K562 (cell line): ENCODE measurements around the gene CADPS2. TPM values are rescaled to one million over a fixed set of nuclear protein-coding genes. Genes with fewer than 3 reads are reported as not detected.

Experiments used
- ATAC-seq: fragments of 200-7000 bp; cut with Tn5 transposase; 3 replicates; pipeline ENCODE4 v1.9.1; 2020; ENCODE audit warnings: moderate library complexity
- BruUV-seq: library from RNA; stranded (reverse); fragments of 400-500 nt; replicated peaks from 2 replicates; lab custom pipeline; 2021; lab: Mats Ljungman, UMichigan
- CTCF ChIA-PET: fragments of 300-600 bp; formaldehyde crosslinking; extraction: SDS; loops from one replicate; lab custom pipeline; 2021; ENCODE audit warnings: low intra/inter-chr PET ratio; lab: Yijun Ruan, JAX
- POLR2A ChIA-PET: fragments of 300-600, 350-650 bp; sonication (Branson Sonifier 250); formaldehyde crosslinking; extraction: SDS; loops from one replicate; lab custom pipeline; 2021; ENCODE audit warnings: antibody characterized with exemption, inconsistent platforms; lab: Yijun Ruan, JAX
- DNase-seq, 4 experiments: peaks; one replicate each; pipeline versions ENCODE4 v3.0.0 to v3.0.0-alpha.2; 2011 to 2018; ENCODE audit warnings: low spot score in 3 of 4, mixed read lengths in 3 of 4; ENCODE audit errors: extremely low read depth in 1 of 4
- FAIRE-seq: peaks from 2 replicates; lab custom pipeline; 2011; peaks lifted over from hg19 to GRCh38; lab: Jason Lieb, UNC
- H2AFZ ChIP-seq: 2 replicates; pipeline ENCODE4 v1.6.0; 2011; ENCODE audit warnings: low read depth, low read length, control low read depth, inconsistent platforms
- H3K27ac ChIP-seq: fragments of 200-600 bp; 3 replicates; pipeline ENCODE4 v1.8.0; 2011; ENCODE audit warnings: low read depth, mild to moderate bottlenecking, control low read depth, inconsistent platforms, low read length, moderate library complexity, mixed read lengths; ENCODE audit errors: extremely low read depth
- H3K27me3 ChIP-seq, 2 experiments: fragments of 300-600 bp in 1 of 2; 2 replicates in 1 of 2; 3 replicates in 1 of 2; pipeline versions ENCODE4 v1.6.0 to v1.8.0; 2011; ENCODE audit warnings: inconsistent platforms in 2 of 2, low read length in 2 of 2, mild to moderate bottlenecking in 1 of 2, mixed read lengths in 1 of 2, moderate library complexity in 1 of 2; ENCODE audit not compliant: control insufficient read depth in 2 of 2, insufficient read depth in 2 of 2
- H3K36me3 ChIP-seq: fragments of 300-600 bp; 3 replicates; pipeline ENCODE4 v1.8.0; 2011; ENCODE audit warnings: mild to moderate bottlenecking, low read length, inconsistent platforms; ENCODE audit not compliant: control insufficient read depth, insufficient read depth
- H3K4me1 ChIP-seq, 2 experiments: fragments of 200-600 bp in 1 of 2; replicated peaks in 1 of 2; 2 replicates in 1 of 2; 3 replicates in 1 of 2; pipeline versions ENCODE4 v1.5.1 to v1.8.0; 2011; ENCODE audit warnings: inconsistent platforms in 2 of 2, low read length in 2 of 2, mild to moderate bottlenecking in 1 of 2, mixed read lengths in 1 of 2, moderate library complexity in 1 of 2; ENCODE audit not compliant: control insufficient read depth in 2 of 2, insufficient read depth in 2 of 2
- H3K4me2 ChIP-seq: 2 replicates; pipeline ENCODE4 v1.6.1; 2011; ENCODE audit warnings: low read length, control low read depth, inconsistent platforms, mixed read lengths; ENCODE audit not compliant: insufficient read depth
- H3K4me3 ChIP-seq: fragments of 200-600 bp; sonication (generic), shearing (Covaris generic); 2 replicates; pipeline ENCODE4 v1.5.1; 2016; ENCODE audit warnings: control low read depth, inconsistent platforms
- H3K79me2 ChIP-seq: fragments of 200-600 bp; 3 replicates; pipeline ENCODE4 v1.8.0; 2011; ENCODE audit warnings: low read length, inconsistent platforms; ENCODE audit not compliant: control insufficient read depth, insufficient read depth
- H3K9ac ChIP-seq, 2 experiments: 2 replicates each; pipeline versions ENCODE4 v1.6.0 to v1.6.1; 2011; ENCODE audit warnings: low read depth in 2 of 2, low read length in 2 of 2, control low read depth in 1 of 2, inconsistent platforms in 1 of 2, mild to moderate bottlenecking in 1 of 2, mixed read lengths in 1 of 2; ENCODE audit not compliant: insufficient read depth in 1 of 2
- H3K9me1 ChIP-seq: one replicate; pipeline ENCODE4 v1.6.0; 2011; ENCODE audit warnings: inconsistent platforms, mild to moderate bottlenecking, low read length, moderate library complexity; ENCODE audit not compliant: control insufficient read depth, insufficient read depth
- H3K9me3 ChIP-seq: replicated peaks from 2 replicates; pipeline ENCODE4 v1.5.1; 2011; ENCODE audit warnings: low read depth, low read length, inconsistent platforms; ENCODE audit not compliant: control insufficient read depth, insufficient read depth
- H4K20me1 ChIP-seq: replicated peaks from 2 replicates; pipeline ENCODE4 v1.6.1; 2011; ENCODE audit warnings: low read length, inconsistent platforms, mixed read lengths; ENCODE audit not compliant: control insufficient read depth, insufficient read depth
- CBFA2T3 ChIP-seq: fragments of 450-650 bp; IDR thresholded peaks from 2 replicates; pipeline ENCODE4 v1.6.1; 2017
- CREBBP ChIP-seq: IDR thresholded peaks from one replicate; pipeline ENCODE4 v1.6.1; 2012; ENCODE audit warnings: low read depth, mild to moderate bottlenecking, control low read depth, inconsistent platforms, low read length
- FIP1L1 ChIP-seq: fragments of 200-400 bp; formaldehyde crosslinking; IDR thresholded peaks from 2 replicates; pipeline ENCODE4 v1.6.1; 2018; ENCODE audit warnings: mild to moderate bottlenecking, low read depth, low read length; ENCODE audit not compliant: poor library complexity, severe bottlenecking
- GABPA ChIP-seq: fragments of 200-800 bp; sonication (Bioruptor generic); conservative IDR thresholded peaks from 2 replicates; pipeline ENCODE4 v1.6.1; 2016; ENCODE audit warnings: low read depth, missing genetic modification characterization, missing compliant biosample characterization
- KDM2B ChIP-seq: fragments of 250-450 bp; sonication (Bioruptor Pico); IDR thresholded peaks from 2 replicates; pipeline ENCODE4 v1.8.0; 2021; ENCODE audit warnings: mild to moderate bottlenecking, moderate library complexity
- MXI1 ChIP-seq: IDR thresholded peaks from 2 replicates; pipeline ENCODE4 v1.6.1; 2011; ENCODE audit warnings: low read depth, mild to moderate bottlenecking, improper control_type of control experiment, low read length
- PHTF2 ChIP-seq: fragments of 250-450 bp; sonication (Bioruptor Pico); IDR thresholded peaks from 2 replicates; pipeline ENCODE4 v1.5.0; 2021; ENCODE audit warnings: mild to moderate bottlenecking
- STAT5B ChIP-seq: fragments of 250-450 bp; sonication (Bioruptor Pico); IDR thresholded peaks from 2 replicates; pipeline ENCODE4 v1.8.0; 2021; ENCODE audit warnings: mild to moderate bottlenecking, inconsistent platforms
- TBP ChIP-seq: optimal IDR thresholded peaks from 2 replicates; pipeline ENCODE3; 2011; ENCODE audit warnings: low read depth, low read length, improper control_type of control experiment
- WGBS: fragments of 100-300 bp; shearing (Covaris generic); methylation state at CpG from one replicate; pipeline ENCODE4 v1.1.6; 2016; ENCODE audit warnings: low coverage, mixed read lengths; ENCODE audit not compliant: insufficient coverage; ENCODE audit errors: missing lambda C conversion rate; 5-methylcytosine and 5-hydroxymethylcytosine counted together
- in situ Hi-C: fragments of 300-500 bp; cut with MboI; formaldehyde crosslinking; loops from 4 replicates; pipeline ENCODE4 v1.15.0; 2018; ENCODE audit warnings: inconsistent platforms, mixed read lengths
- intact Hi-C: fragments of 100-400 bp; cut with micrococcal nuclease; formaldehyde crosslinking; loops from 2 replicates; pipeline ENCODE4 v1.14.2; 2022
- polyA plus RNA-seq, 8 experiments: library from polyadenylated mRNA; depleted of rRNA in 4 of 8; stranded (reverse) in 5 of 8; unstranded in 3 of 8; fragments of >200 nt; fragmentation: Nextera tagmentation in 2 of 8; fragmentation: Illumina TruSeq in 1 of 8; extraction: Ambion mirVana in 2 of 8; extraction: Trizol in 1 of 8; gene quantifications; 2 replicates each; pipeline versions ENCODE4 v1.2.1 to v1.2.3, GENCODE V29; 2011 to 2014; ENCODE audit warnings: inconsistent platforms in 1 of 8, missing spikeins in 1 of 8
- total RNA-seq, 7 experiments: library from RNA; depleted of rRNA in 6 of 7; stranded (reverse); fragments of >200 nt in 6 of 7; fragmentation: Illumina TruSeq in 2 of 7; extraction: Trizol in 2 of 7; gene quantifications; 2 replicates each; pipeline versions ENCODE4 v1.2.1 to v1.2.3, GENCODE V29; 2011 to 2021; ENCODE audit warnings: low replicate concordance in 1 of 7
- TF ChIP-seq, protein P1 (sequence below): IDR thresholded peaks from 3 replicates; pipeline ENCODE4 v1.6.1; 2011; ENCODE audit warnings: borderline replicate concordance, mild to moderate bottlenecking, moderate library complexity; ENCODE audit not compliant: insufficient read length; ENCODE audit errors: extremely low read depth
- TF ChIP-seq, protein P2 (sequence below): sonication (generic); formaldehyde crosslinking; IDR thresholded peaks from 2 replicates; pipeline ENCODE4 v1.8.1; 2023; ENCODE audit warnings: mild to moderate bottlenecking, missing genetic modification reagents
- TF ChIP-seq, protein P3 (sequence below): fragments of 200-400 bp; formaldehyde crosslinking; IDR thresholded peaks from 2 replicates; pipeline ENCODE4 v1.6.1; 2017; ENCODE audit warnings: mild to moderate bottlenecking, low read depth, low read length, moderate library complexity
- TF ChIP-seq, protein P4 (sequence below): sonication (generic); formaldehyde crosslinking; IDR thresholded peaks from 2 replicates; pipeline ENCODE4 v1.8.0; 2022; ENCODE audit warnings: mild to moderate bottlenecking, missing genetic modification reagents, borderline replicate concordance

CADPS2 gene
- total and polyA plus RNA-seq, 9 of the 15 experiments (the other 6 are each of a cell fraction or from before 2014, with no cell fraction given): 0.03 to 0.14 (median 0.04) TPM; not detected in 1

DNA sequence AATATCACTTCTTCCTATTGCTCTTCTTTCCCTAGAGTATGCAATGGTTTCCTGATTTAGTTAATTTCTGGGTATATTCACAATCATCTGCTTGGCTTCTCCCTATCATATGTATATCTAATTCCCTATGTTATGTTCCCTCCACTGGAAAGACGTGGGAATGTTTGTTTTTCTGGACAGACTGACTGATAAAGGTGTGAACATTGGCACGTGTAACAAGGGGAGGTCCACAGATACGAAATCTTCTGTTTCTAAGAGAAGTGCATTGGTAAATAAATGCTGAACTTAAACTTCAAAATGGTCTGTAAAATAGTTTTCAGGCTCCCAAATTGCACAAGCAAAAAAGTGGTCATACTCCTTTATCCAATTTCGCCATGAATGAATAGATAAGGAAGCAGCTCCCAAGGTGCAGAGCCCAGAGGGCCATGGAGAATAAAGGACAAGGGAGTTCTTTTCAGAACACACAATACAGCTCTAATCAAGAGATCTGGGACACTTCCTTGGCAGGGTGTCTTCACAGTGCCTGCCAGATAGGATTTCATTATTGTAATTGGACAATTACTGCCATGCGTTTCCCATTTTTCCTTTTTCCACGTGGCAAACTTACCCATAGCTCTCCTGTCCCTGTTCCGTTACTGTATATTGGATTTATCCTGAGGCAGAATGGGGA, 329.3 kb downstream of the CADPS2 start:
- H3K9me1 ChIP-seq: no peaks in the 10 kb centered on the region
- no peaks in the 10 kb centered on the region; the same call in 1 of the 2 replicates for H3K9me3 ChIP-seq
- no peaks in the 10 kb centered on the region for H3K4me1 ChIP-seq
- ChIA-PET CTCF (no interaction called here), POLR2A (no interaction called here)
- no peaks in the 10 kb centered on the region for H3K27me3 ChIP-seq
- intact Hi-C loops: no loop called here
- H3K9ac ChIP-seq: no peak overlapping the region
- no peak for FAIRE-seq
- H4K20me1 ChIP-seq: no peaks in the 10 kb centered on the region
- no peaks in the 10 kb centered on the region for H3K36me3 ChIP-seq
- H3K4me2 ChIP-seq: no peak overlapping the region
- no peak for ATAC-seq
- in situ Hi-C loops: no loop called here
- no peak overlapping the region for H3K27ac ChIP-seq
- DNase-seq: no peak
- H2AFZ ChIP-seq: no peak overlapping the region
- no peaks in the 10 kb centered on the region for H3K79me2 ChIP-seq
- no peak overlapping the region for H3K4me3 ChIP-seq
- under 1% methylated on average over 7 of the region's 7 CpGs for WGBS
- BruUV-seq: no TSS peak
- TF ChIP-seq CREBBP: no peak
- TF ChIP-seq PHTF2 (CRISPR knock-in tag): no peak
- TF ChIP-seq STAT5B (CRISPR knock-in tag): no peak
- TF ChIP-seq, protein P1, sequence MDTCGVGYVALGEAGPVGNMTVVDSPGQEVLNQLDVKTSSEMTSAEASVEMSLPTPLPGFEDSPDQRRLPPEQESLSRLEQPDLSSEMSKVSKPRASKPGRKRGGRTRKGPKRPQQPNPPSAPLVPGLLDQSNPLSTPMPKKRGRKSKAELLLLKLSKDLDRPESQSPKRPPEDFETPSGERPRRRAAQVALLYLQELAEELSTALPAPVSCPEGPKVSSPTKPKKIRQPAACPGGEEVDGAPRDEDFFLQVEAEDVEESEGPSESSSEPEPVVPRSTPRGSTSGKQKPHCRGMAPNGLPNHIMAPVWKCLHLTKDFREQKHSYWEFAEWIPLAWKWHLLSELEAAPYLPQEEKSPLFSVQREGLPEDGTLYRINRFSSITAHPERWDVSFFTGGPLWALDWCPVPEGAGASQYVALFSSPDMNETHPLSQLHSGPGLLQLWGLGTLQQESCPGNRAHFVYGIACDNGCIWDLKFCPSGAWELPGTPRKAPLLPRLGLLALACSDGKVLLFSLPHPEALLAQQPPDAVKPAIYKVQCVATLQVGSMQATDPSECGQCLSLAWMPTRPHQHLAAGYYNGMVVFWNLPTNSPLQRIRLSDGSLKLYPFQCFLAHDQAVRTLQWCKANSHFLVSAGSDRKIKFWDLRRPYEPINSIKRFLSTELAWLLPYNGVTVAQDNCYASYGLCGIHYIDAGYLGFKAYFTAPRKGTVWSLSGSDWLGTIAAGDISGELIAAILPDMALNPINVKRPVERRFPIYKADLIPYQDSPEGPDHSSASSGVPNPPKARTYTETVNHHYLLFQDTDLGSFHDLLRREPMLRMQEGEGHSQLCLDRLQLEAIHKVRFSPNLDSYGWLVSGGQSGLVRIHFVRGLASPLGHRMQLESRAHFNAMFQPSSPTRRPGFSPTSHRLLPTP: no peak
- TF ChIP-seq, protein P2, sequence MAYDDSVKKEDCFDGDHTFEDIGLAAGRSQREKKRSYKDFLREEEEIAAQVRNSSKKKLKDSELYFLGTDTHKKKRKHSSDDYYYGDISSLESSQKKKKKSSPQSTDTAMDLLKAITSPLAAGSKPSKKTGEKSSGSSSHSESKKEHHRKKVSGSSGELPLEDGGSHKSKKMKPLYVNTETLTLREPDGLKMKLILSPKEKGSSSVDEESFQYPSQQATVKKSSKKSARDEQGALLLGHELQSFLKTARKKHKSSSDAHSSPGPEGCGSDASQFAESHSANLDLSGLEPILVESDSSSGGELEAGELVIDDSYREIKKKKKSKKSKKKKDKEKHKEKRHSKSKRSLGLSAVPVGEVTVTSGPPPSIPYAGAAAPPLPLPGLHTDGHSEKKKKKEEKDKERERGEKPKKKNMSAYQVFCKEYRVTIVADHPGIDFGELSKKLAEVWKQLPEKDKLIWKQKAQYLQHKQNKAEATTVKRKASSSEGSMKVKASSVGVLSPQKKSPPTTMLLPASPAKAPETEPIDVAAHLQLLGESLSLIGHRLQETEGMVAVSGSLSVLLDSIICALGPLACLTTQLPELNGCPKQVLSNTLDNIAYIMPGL: no peak
- TF ChIP-seq TBP: no peak
- no peak for TF ChIP-seq CBFA2T3
- TF ChIP-seq, protein P3, sequence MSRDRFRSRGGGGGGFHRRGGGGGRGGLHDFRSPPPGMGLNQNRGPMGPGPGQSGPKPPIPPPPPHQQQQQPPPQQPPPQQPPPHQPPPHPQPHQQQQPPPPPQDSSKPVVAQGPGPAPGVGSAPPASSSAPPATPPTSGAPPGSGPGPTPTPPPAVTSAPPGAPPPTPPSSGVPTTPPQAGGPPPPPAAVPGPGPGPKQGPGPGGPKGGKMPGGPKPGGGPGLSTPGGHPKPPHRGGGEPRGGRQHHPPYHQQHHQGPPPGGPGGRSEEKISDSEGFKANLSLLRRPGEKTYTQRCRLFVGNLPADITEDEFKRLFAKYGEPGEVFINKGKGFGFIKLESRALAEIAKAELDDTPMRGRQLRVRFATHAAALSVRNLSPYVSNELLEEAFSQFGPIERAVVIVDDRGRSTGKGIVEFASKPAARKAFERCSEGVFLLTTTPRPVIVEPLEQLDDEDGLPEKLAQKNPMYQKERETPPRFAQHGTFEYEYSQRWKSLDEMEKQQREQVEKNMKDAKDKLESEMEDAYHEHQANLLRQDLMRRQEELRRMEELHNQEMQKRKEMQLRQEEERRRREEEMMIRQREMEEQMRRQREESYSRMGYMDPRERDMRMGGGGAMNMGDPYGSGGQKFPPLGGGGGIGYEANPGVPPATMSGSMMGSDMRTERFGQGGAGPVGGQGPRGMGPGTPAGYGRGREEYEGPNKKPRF: no peak
- no peak for TF ChIP-seq GABPA (tag)
- TF ChIP-seq, protein P4, sequence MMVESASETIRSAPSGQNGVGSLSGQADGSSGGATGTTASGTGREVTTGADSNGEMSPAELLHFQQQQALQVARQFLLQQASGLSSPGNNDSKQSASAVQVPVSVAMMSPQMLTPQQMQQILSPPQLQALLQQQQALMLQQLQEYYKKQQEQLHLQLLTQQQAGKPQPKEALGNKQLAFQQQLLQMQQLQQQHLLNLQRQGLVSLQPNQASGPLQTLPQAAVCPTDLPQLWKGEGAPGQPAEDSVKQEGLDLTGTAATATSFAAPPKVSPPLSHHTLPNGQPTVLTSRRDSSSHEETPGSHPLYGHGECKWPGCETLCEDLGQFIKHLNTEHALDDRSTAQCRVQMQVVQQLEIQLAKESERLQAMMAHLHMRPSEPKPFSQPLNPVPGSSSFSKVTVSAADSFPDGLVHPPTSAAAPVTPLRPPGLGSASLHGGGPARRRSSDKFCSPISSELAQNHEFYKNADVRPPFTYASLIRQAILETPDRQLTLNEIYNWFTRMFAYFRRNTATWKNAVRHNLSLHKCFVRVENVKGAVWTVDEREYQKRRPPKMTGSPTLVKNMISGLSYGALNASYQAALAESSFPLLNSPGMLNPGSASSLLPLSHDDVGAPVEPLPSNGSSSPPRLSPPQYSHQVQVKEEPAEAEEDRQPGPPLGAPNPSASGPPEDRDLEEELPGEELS (CRISPR knock-in tag): no peak
- TF ChIP-seq FIP1L1: no peak
- no peak for TF ChIP-seq KDM2B (CRISPR knock-in tag)
- TF ChIP-seq MXI1: no peak
